Immature natural killer cell (primary cell): Measurements from ENCODE around the gene PNPLA8. TPM values are rescaled to one million over a fixed set of nuclear protein-coding genes. Genes with fewer than 3 reads are reported as not detected.
A peak's percentile ranks its signal among the peaks of the same experiment; 100 is the strongest.
"Not testable (repeated sequence)": the region's sequence is repeated elsewhere in the genome, so short reads cannot be mapped to it uniquely, and the experiment has no call there.

Experiments
- DNase-seq, 3 donors: peaks; one replicate each; pipeline ENCODE4 v3.0.0; 2022; ENCODE audit warnings: mixed read lengths in 1 of 3
- H3K27ac Mint-ChIP-seq, 6 donors: one replicate each; pipeline ENCODE4 v1.8.0; 2020; ENCODE audit warnings: mixed read lengths in 6 of 6, mild to moderate bottlenecking in 5 of 6, inconsistent platforms in 4 of 6, moderate library complexity in 3 of 6
- H3K27me3 Mint-ChIP-seq, 3 donors: one replicate each; pipeline ENCODE4 v1.8.0; 2020 to 2021; ENCODE audit warnings: low read depth in 3 of 3, mild to moderate bottlenecking in 3 of 3, mixed read lengths in 3 of 3, moderate library complexity in 3 of 3, inconsistent platforms in 1 of 3
- H3K36me3 Mint-ChIP-seq, 3 donors: one replicate each; pipeline ENCODE4 v1.8.0; 2020; ENCODE audit warnings: mixed read lengths in 3 of 3, inconsistent platforms in 2 of 3, mild to moderate bottlenecking in 2 of 3
- H3K4me1 Mint-ChIP-seq, 2 donors: one replicate each; pipeline ENCODE4 v1.8.0; 2020; ENCODE audit warnings: inconsistent platforms in 2 of 2, mild to moderate bottlenecking in 2 of 2, mixed read lengths in 2 of 2, moderate library complexity in 1 of 2
- H3K4me3 Mint-ChIP-seq, 5 donors: one replicate each; pipeline ENCODE4 v1.8.0; 2020; ENCODE audit warnings: mild to moderate bottlenecking in 5 of 5, mixed read lengths in 5 of 5, inconsistent platforms in 3 of 5, moderate library complexity in 3 of 5
- H3K9me3 Mint-ChIP-seq, 6 donors: one replicate each; pipeline ENCODE4 v1.8.0; 2020; ENCODE audit warnings: mild to moderate bottlenecking in 6 of 6, mixed read lengths in 6 of 6, inconsistent platforms in 4 of 6, moderate library complexity in 3 of 6
- polyA plus RNA-seq, 3 donors: library from polyadenylated mRNA; unstranded; fragments of 300-500 nt; fragmentation: Illumina TruSeq; gene quantifications; one replicate each; pipeline ENCODE4 v1.2.3, GENCODE V29; 2021

Gene PNPLA8
- polyA plus RNA-seq, 3 donors from 2014 or later: 16.8 to 35.4 (median 31.7) TPM

GRCh38 chr7:108480311-108480710, 45.6 kb downstream of the PNPLA8 start:
- Mint-ChIP-seq H3K27me3 (no peaks in the 10 kb centered on the region), H3K4me1 (no peaks in the 10 kb centered on the region), H3K9me3 (no peaks in the 10 kb centered on the region), H3K27ac (peak overlapping the region in 1 of 6 donors; percentile 28), H3K4me3 (no peak overlapping the region), H3K36me3 (peaks cover 19 to 57% (median 34%) of the 10 kb centered on the region in 3 donors)
- DNase-seq: no peak

GRCh38 chr7:108479751-108480150, 46.2 kb downstream of the PNPLA8 start:
- H3K27ac Mint-ChIP-seq: no peak overlapping the region
- H3K4me3 Mint-ChIP-seq: no peak overlapping the region
- DNase-seq: no peak
- H3K9me3 Mint-ChIP-seq: no peaks in the 10 kb centered on the region
- no peaks in the 10 kb centered on the region for H3K27me3 Mint-ChIP-seq
- H3K36me3 Mint-ChIP-seq: peaks cover 14 to 52% (median 30%) of the 10 kb centered on the region in 3 donors
- no peaks in the 10 kb centered on the region for H3K4me1 Mint-ChIP-seq

- H3K36me3 Mint-ChIP-seq: peaks cover 10 to 50% (median 30%) of the 10 kb centered on the region in 3 donors
- no peak overlapping the region for H3K27ac Mint-ChIP-seq
- H3K9me3 Mint-ChIP-seq: no peaks in the 10 kb centered on the region
- DNase-seq: no peak
- no peak overlapping the region for H3K4me3 Mint-ChIP-seq
- no peaks in the 10 kb centered on the region for H3K4me1 Mint-ChIP-seq
- no peaks in the 10 kb centered on the region for H3K27me3 Mint-ChIP-seq
These were observed 46.8 kb downstream of the PNPLA8 start for GRCh38 chr7:108479118-108479517.

- H3K4me1 Mint-ChIP-seq: no peaks in the 10 kb centered on the region
- no peaks in the 10 kb centered on the region for H3K9me3 Mint-ChIP-seq
- H3K27ac Mint-ChIP-seq: no peak overlapping the region
- H3K27me3 Mint-ChIP-seq: peaks cover 0 to 8% (median 2%) of the 10 kb centered on the region in 3 donors
- no peak overlapping the region for H3K4me3 Mint-ChIP-seq
- H3K36me3 Mint-ChIP-seq: peaks cover under 1 to 3% (median 3%) of the 10 kb centered on the region in 3 donors
- no peak for DNase-seq
These were observed 57.7 kb downstream of the PNPLA8 start for GRCh38 chr7:108468246-108468645.

GRCh38 chr7:108467391-108467790, 58.5 kb downstream of the PNPLA8 start:
- Mint-ChIP-seq H3K27me3 (peaks cover 0 to 8% (median 2%) of the 10 kb centered on the region in 3 donors), H3K4me3 (no peak overlapping the region), H3K27ac (no peak overlapping the region), H3K4me1 (no peaks in the 10 kb centered on the region), H3K36me3 (peaks cover 0 to 3% (median 2%) of the 10 kb centered on the region in 3 donors), H3K9me3 (no peaks in the 10 kb centered on the region)
- no peak for DNase-seq

- not testable (repeated sequence) for DNase-seq, H3K4me1 Mint-ChIP-seq, H3K9me3 Mint-ChIP-seq, H3K27ac Mint-ChIP-seq, H3K4me3 Mint-ChIP-seq, H3K36me3 Mint-ChIP-seq
- H3K27me3 Mint-ChIP-seq: peaks cover 0 to 14% (median 2%) of the 10 kb centered on the region in 3 donors
These were observed 59.6 kb downstream of the PNPLA8 start for GRCh38 chr7:108466322-108466721.

GRCh38 chr7:108464743-108465142, 61.2 kb downstream of the PNPLA8 start:
- no peak overlapping the region for H3K27ac Mint-ChIP-seq
- no peaks in the 10 kb centered on the region for H3K9me3 Mint-ChIP-seq
- H3K4me3 Mint-ChIP-seq: no peak overlapping the region
- H3K36me3 Mint-ChIP-seq: peaks cover 3% of the 10 kb centered on the region in 3 donors
- H3K27me3 Mint-ChIP-seq: peaks cover 4 to 14% (median 4%) of the 10 kb centered on the region in 3 donors
- DNase-seq: no peak
- H3K4me1 Mint-ChIP-seq: no peaks in the 10 kb centered on the region

- no peaks in the 10 kb centered on the region for H3K4me1 Mint-ChIP-seq
- H3K27ac Mint-ChIP-seq: no peak overlapping the region
- no peak overlapping the region for H3K4me3 Mint-ChIP-seq
- no peaks in the 10 kb centered on the region for H3K9me3 Mint-ChIP-seq
- peaks cover 4 to 19% (median 4%) of the 10 kb centered on the region in 3 donors for H3K27me3 Mint-ChIP-seq
- DNase-seq: no peak
- H3K36me3 Mint-ChIP-seq: peaks cover 3 to 4% (median 3%) of the 10 kb centered on the region in 3 donors
These were observed 62.3 kb downstream of the PNPLA8 start for GRCh38 chr7:108463613-108464012.

- Mint-ChIP-seq H3K9me3 (peaks cover 0 to 1% (median 0%) of the 10 kb centered on the region in 6 donors), H3K4me3 (no peak overlapping the region), H3K36me3 (peaks cover 8 to 15% (median 10%) of the 10 kb centered on the region in 3 donors), H3K4me1 (peaks cover 0 to 13% of the 10 kb centered on the region in 2 donors), H3K27me3 (peaks cover 4 to 34% (median 5%) of the 10 kb centered on the region in 3 donors), H3K27ac (no peak overlapping the region)
- no peak for DNase-seq
These were observed 64.1 kb downstream of the PNPLA8 start for GRCh38 chr7:108461840-108462239.

GRCh38 chr7:108460964-108461363, 65.0 kb downstream of the PNPLA8 start:
- H3K36me3 Mint-ChIP-seq: peaks cover 8 to 15% (median 10%) of the 10 kb centered on the region in 3 donors
- no peak overlapping the region for H3K27ac Mint-ChIP-seq
- H3K4me3 Mint-ChIP-seq: no peak overlapping the region
- no peak for DNase-seq
- peaks cover 0 to 1% (median 0%) of the 10 kb centered on the region in 6 donors for H3K9me3 Mint-ChIP-seq
- H3K27me3 Mint-ChIP-seq: peaks cover 4 to 34% (median 7%) of the 10 kb centered on the region in 3 donors
- peaks cover 0 to 14% of the 10 kb centered on the region in 2 donors for H3K4me1 Mint-ChIP-seq

GRCh38 chr7:108459922-108460551, 65.9 kb downstream of the PNPLA8 start:
- Mint-ChIP-seq H3K4me3 (no peak overlapping the region), H3K4me1 (peaks cover 0 to 14% of the 10 kb centered on the region in 2 donors), H3K36me3 (peaks cover 8 to 15% (median 10%) of the 10 kb centered on the region in 3 donors), H3K27me3 (peaks cover 4 to 34% (median 7%) of the 10 kb centered on the region in 3 donors), H3K9me3 (peaks cover 0 to 1% (median 0%) of the 10 kb centered on the region in 6 donors), H3K27ac (no peak overlapping the region)
- DNase-seq: no peak

GRCh38 chr7:108457871-108458270, 68.1 kb downstream of the PNPLA8 start:
- H3K4me1 Mint-ChIP-seq: peaks cover 0 to 14% of the 10 kb centered on the region in 2 donors
- DNase-seq: no peak
- no peak overlapping the region for H3K27ac Mint-ChIP-seq
- H3K27me3 Mint-ChIP-seq: peaks cover 2 to 45% (median 10%) of the 10 kb centered on the region in 3 donors
- peaks cover 8 to 12% (median 10%) of the 10 kb centered on the region in 3 donors for H3K36me3 Mint-ChIP-seq
- H3K9me3 Mint-ChIP-seq: peaks cover 0 to 1% (median 0%) of the 10 kb centered on the region in 6 donors
- peak overlapping the region in 1 of 5 donors; percentile 50 for H3K4me3 Mint-ChIP-seq

- Mint-ChIP-seq H3K4me1 (peaks cover 0 to 14% of the 10 kb centered on the region in 2 donors), H3K36me3 (peaks cover 7 to 12% (median 9%) of the 10 kb centered on the region in 3 donors), H3K27ac (no peak overlapping the region), H3K4me3 (peak overlapping the region in 3 of 5 donors; percentile 7 to 50 (median 29)), H3K27me3 (peaks cover 2 to 48% (median 13%) of the 10 kb centered on the region in 3 donors), H3K9me3 (peaks cover 0 to 1% (median 0%) of the 10 kb centered on the region in 6 donors)
- DNase-seq: no peak
These were observed 68.9 kb downstream of the PNPLA8 start for GRCh38 chr7:108456845-108457540.
